Measurements from ENCODE around the gene EML1.
A peak's percentile ranks its signal among the peaks of the same experiment; 100 is the strongest.

The EML1 gene

GRCh38 chr14:99793213-99794150, at the start of gene EML1:
TSS of gene EML1 (plus strand) at chr14:99793413. CDS start at chr14:99793477, 64 bp downstream.
- DNase-seq (ENCODE audit: low read depth in 2 of 2): peak; percentile 59 to 72

GRCh38 chr14:99744199-99744872, 48.9 kb upstream of the EML1 start:
- DNase-seq (ENCODE audit: low read depth in 2 of 2): no peak

- no peak for DNase-seq (ENCODE audit: low read depth in 2 of 2)
Measured at GRCh38 chr14:99744873-99745224, 48.4 kb upstream of the EML1 start.

GRCh38 chr14:99745307-99745951, 47.8 kb upstream of the EML1 start:
- DNase-seq (ENCODE audit: low read depth in 2 of 2): no peak

- no peak for DNase-seq (ENCODE audit: low read depth in 2 of 2)
Measured at GRCh38 chr14:99747167-99747566, 46.0 kb upstream of the EML1 start.

GRCh38 chr14:99747582-99748330, 45.5 kb upstream of the EML1 start:
- DNase-seq (ENCODE audit: low read depth in 2 of 2): no peak

- DNase-seq (ENCODE audit: low read depth in 2 of 2): no peak
Measured at GRCh38 chr14:99748529-99748928, 44.7 kb upstream of the EML1 start.

GRCh38 chr14:99749142-99749541, 44.1 kb upstream of the EML1 start:
- no peak for DNase-seq (ENCODE audit: low read depth in 2 of 2)

- DNase-seq (ENCODE audit: low read depth in 2 of 2): no peak
Measured at GRCh38 chr14:99749763-99750715, 43.2 kb upstream of the EML1 start.

- no peak for DNase-seq (ENCODE audit: low read depth in 2 of 2)
Measured at GRCh38 chr14:99750746-99751450, 42.3 kb upstream of the EML1 start.

- no peak for DNase-seq (ENCODE audit: low read depth in 2 of 2)
Measured at GRCh38 chr14:99751539-99752485, 41.4 kb upstream of the EML1 start.

- no peak for DNase-seq (ENCODE audit: low read depth in 2 of 2)
Measured at GRCh38 chr14:99752486-99753121, 40.6 kb upstream of the EML1 start.

GRCh38 chr14:99753225-99754140, 39.7 kb upstream of the EML1 start:
- no peak for DNase-seq (ENCODE audit: low read depth in 2 of 2)

- peak in 1 of 2 donors; percentile 25 for DNase-seq (ENCODE audit: low read depth in 2 of 2)
Measured at GRCh38 chr14:99754141-99755067, 38.8 kb upstream of the EML1 start.

- no peak for DNase-seq (ENCODE audit: low read depth in 2 of 2)
Measured at GRCh38 chr14:99755068-99755405, 38.2 kb upstream of the EML1 start.
